Nephron progenitor cell (in vitro differentiated cells): ENCODE data around the gene LRRC27.

ENCODE experiments used
- DNase-seq: peaks from one replicate; pipeline ENCODE4 v3.0.0; 2021
- H3K27ac Mint-ChIP-seq: 2 replicates; pipeline ENCODE4 v1.8.0; 2021; ENCODE audit warnings: mild to moderate bottlenecking, moderate library complexity, mixed read lengths
- H3K27me3 Mint-ChIP-seq: 2 replicates; pipeline ENCODE4 v1.8.0; 2021; ENCODE audit warnings: mild to moderate bottlenecking, low read depth, mixed read lengths; ENCODE audit not compliant: poor library complexity
- H3K36me3 Mint-ChIP-seq: 2 replicates; pipeline ENCODE4 v1.8.0; 2021; ENCODE audit warnings: low read depth, mixed read lengths
- H3K4me1 Mint-ChIP-seq: 2 replicates; pipeline ENCODE4 v1.8.0; 2021; ENCODE audit warnings: mixed read lengths
- H3K4me3 Mint-ChIP-seq: 2 replicates; pipeline ENCODE4 v1.8.0; 2021; ENCODE audit warnings: mild to moderate bottlenecking, moderate library complexity, mixed read lengths
- H3K9me3 Mint-ChIP-seq: 2 replicates; pipeline ENCODE4 v1.8.0; 2021; ENCODE audit warnings: mild to moderate bottlenecking, moderate library complexity, mixed read lengths
- TF ChIP-seq, protein P1 (sequence below): fragments of 200-600 bp; sonication (generic); IDR thresholded peaks from 2 replicates; pipeline ENCODE4 v1.5.0; 2021; ENCODE audit warnings: antibody characterized with exemption

Gene LRRC27

DNA sequence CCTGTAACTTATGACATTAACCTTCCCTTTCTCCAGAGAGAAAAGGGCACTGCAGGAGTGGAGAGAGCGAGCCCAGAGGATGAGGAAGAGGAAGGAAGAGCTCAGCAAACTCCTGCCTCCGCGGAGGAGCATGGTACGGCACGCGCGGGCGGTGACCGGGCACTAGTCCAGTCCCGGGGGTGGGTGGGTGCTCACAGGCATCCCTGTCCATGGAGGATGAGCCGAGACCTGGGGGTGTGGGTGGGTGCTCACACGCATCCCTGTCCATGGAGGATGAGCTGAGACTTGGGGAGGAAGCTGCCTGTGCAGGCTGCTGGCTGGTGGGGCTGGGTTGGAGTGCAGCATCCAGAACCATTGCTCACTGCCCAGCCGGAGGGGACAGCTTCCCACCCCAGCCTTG is 23.8 kb downstream of the LRRC27 start:
- TF ChIP-seq, protein P1, sequence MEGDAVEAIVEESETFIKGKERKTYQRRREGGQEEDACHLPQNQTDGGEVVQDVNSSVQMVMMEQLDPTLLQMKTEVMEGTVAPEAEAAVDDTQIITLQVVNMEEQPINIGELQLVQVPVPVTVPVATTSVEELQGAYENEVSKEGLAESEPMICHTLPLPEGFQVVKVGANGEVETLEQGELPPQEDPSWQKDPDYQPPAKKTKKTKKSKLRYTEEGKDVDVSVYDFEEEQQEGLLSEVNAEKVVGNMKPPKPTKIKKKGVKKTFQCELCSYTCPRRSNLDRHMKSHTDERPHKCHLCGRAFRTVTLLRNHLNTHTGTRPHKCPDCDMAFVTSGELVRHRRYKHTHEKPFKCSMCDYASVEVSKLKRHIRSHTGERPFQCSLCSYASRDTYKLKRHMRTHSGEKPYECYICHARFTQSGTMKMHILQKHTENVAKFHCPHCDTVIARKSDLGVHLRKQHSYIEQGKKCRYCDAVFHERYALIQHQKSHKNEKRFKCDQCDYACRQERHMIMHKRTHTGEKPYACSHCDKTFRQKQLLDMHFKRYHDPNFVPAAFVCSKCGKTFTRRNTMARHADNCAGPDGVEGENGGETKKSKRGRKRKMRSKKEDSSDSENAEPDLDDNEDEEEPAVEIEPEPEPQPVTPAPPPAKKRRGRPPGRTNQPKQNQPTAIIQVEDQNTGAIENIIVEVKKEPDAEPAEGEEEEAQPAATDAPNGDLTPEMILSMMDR: no peak
- H3K27me3 Mint-ChIP-seq: peaks cover 8% of the 10 kb centered on the region
- no peaks in the 10 kb centered on the region for H3K4me1 Mint-ChIP-seq
- H3K4me3 Mint-ChIP-seq: no peak overlapping the region
- peaks cover 5% of the 10 kb centered on the region for H3K36me3 Mint-ChIP-seq
- peaks cover 4% of the 10 kb centered on the region for H3K9me3 Mint-ChIP-seq
- no peak overlapping the region for H3K27ac Mint-ChIP-seq
- DNase-seq: no peak

DNA sequence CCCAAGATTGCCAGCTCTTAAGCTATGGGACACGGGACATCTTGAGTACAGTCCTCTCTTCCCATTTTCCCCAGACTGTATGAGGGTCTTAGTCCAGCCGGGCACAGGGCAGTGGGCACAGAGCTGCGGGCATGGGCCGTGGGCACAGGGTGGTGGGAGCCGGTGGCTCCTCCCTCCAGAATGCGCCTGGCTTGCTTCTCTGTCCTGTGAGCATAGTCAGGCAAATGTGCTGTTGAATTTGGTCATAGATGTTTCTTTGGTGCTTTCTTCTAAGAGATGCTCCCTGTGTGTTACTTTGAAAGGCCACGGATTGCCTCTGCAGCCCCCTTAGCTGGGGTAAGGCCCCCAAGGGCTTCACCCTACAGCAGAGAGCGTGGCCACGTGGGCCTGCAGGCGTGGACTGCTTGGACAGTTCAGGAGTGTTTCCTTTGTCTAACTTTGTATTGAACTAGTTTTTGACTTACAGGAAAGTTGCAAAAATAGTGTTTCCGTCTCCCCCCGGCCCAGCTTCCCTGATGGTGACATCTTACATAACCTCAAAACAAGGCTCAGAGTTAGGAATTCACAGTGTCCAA is 24.7 kb downstream of the LRRC27 start:
- Mint-ChIP-seq H3K36me3 (peaks cover 5% of the 10 kb centered on the region), H3K4me3 (no peak overlapping the region), H3K4me1 (no peaks in the 10 kb centered on the region), H3K9me3 (peaks cover 4% of the 10 kb centered on the region), H3K27me3 (peaks cover 3% of the 10 kb centered on the region), H3K27ac (no peak overlapping the region)
- TF ChIP-seq, protein P1: no peak
- no peak for DNase-seq

DNA sequence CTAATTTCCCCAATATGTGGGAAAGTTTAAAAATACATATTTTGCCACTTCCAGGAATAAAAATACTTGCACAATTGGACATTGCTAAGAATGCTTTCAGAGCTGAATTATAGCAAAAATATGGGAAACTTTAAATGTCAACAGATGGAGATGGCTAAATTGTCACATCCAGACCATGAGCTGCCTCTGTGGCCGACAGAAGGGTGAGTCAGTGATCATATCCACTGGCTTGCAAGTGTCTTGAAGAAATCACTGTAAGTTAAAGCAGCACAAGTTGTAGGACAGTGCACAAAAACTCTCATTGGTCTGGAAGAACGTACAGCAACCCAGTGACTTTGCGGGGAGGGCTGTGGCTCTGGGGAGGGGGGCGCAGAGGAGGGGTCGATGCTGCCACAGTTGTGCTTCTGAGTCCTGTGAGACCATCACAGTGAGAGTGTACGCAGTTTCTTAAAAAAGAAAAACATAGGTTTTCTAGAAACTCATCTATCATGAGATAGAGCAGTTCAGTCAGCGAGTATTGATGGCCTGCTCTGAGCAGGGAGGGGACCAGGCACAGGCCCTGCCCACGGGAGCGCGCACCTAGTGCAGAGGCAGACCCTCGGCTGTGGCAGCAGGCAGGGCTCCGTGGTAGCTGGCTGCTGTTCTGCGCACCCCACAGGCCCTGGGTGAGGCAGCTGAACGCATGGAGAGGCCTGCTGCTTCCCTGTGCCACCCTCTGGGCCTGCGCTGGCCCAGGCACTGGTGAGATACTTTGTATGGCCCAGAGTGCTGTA is 25.5 kb downstream of the LRRC27 start:
- H3K4me1 Mint-ChIP-seq: no peaks in the 10 kb centered on the region
- no peak for DNase-seq
- H3K27me3 Mint-ChIP-seq: peaks cover 3% of the 10 kb centered on the region
- H3K36me3 Mint-ChIP-seq: peaks cover 5% of the 10 kb centered on the region
- peaks cover 4% of the 10 kb centered on the region for H3K9me3 Mint-ChIP-seq
- TF ChIP-seq, protein P1: no peak
- H3K4me3 Mint-ChIP-seq: no peak overlapping the region
- no peak overlapping the region for H3K27ac Mint-ChIP-seq

DNA sequence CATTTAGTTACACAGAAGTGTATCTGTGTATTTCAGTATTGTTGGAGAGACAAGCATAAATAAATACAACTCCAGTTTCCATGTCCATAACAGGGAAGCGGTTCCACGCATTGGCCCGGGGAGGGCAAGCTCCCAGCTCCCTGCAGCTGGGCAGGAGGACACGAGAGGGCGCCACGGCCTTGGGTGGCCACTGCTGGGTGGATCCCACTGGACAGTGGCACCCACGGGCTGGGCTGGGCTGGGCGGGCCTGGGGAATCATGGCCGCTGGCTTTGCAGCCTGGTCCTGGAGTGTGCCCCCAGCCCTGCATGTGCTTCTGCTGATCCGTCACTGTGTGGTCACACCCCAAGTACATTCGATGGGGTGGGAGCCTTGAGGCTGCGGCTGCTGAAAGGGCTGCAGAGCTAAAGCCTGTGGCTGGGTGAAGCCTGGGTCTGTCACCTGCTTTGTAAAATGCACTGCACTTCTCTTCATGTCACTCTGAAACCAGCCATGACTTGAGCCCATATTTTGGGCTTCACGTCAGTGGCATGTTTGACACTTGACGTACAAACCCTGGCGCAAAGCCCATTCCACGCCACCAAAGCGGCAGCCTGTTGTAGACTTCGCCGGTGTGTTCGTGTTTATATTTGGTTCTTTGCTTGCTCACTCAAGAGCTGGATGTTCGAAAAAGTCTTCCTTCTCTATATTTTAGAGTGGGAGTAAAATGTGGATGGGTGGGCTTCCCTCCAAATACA is 27.5 kb downstream of the LRRC27 start:
- Mint-ChIP-seq H3K4me3 (no peak overlapping the region), H3K36me3 (peaks cover 11% of the 10 kb centered on the region), H3K9me3 (peaks cover 4% of the 10 kb centered on the region), H3K27me3 (peaks cover 3% of the 10 kb centered on the region), H3K4me1 (no peaks in the 10 kb centered on the region), H3K27ac (no peak overlapping the region)
- TF ChIP-seq, protein P1: no peak
- DNase-seq: no peak

DNA sequence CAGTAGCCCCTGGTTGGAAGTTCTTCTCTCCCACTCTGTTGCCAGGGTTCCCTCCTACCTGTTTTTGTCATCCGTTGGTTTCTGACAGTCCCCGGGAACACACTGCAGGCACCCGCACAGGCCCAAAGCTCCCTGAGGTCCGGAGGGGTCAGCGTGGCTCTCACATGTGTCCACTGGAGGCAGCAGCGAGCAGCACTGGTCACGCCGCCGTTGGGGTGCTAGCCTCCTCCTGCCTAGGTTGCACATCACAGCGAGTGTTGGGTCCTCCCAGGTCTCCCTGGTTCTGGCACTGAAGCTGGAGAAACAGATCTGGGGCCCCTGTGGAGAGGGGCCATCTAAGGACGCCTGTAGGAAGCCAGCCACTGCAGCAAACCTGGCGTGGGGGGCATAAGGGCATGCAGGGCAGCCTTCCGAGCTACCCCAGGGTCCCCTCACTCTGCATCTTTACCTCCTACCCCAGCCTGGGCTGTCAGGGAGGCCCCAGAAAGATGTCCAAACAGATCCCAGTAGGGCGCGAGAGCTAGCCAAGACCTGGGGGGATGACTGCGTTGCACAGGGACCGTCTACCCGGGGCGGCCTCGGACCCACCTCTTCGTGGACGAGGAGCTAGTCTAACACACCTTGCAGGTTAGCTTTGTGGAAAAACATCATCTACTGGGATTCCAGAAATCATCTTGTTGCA is 28.9 kb downstream of the LRRC27 start:
- peaks cover 4% of the 10 kb centered on the region for H3K9me3 Mint-ChIP-seq
- H3K4me3 Mint-ChIP-seq: no peak overlapping the region
- H3K27ac Mint-ChIP-seq: peak overlapping the region; percentile 32
- H3K27me3 Mint-ChIP-seq: no peaks in the 10 kb centered on the region
- peak; percentile 47 for DNase-seq
- no peaks in the 10 kb centered on the region for H3K4me1 Mint-ChIP-seq
- TF ChIP-seq, protein P1: peak; percentile 57
- peaks cover 25% of the 10 kb centered on the region for H3K36me3 Mint-ChIP-seq
